GM12864 (cell line): ENCODE measurements around the gene MCCC2.

Experiments used
- DNase-seq: peaks from one replicate; pipeline ENCODE4 v3.0.0-alpha.2; 2011; ENCODE audit warnings: low read depth
- H3K4me3 ChIP-seq: 2 replicates; pipeline ENCODE4 v1.5.1; 2011; ENCODE audit warnings: mild to moderate bottlenecking, low read depth, low read length, control low read depth
- CTCF ChIP-seq: IDR thresholded peaks from 2 replicates; pipeline ENCODE4 v1.5.1; 2011; ENCODE audit warnings: low read depth, mild to moderate bottlenecking, moderate library complexity, low read length, control low read depth, inconsistent platforms; ENCODE audit errors: missing control alignments

MCCC2 gene

GRCh38 chr5:71677977-71678376, 90.8 kb downstream of the MCCC2 start:
- no peak for TF ChIP-seq CTCF

DNA sequence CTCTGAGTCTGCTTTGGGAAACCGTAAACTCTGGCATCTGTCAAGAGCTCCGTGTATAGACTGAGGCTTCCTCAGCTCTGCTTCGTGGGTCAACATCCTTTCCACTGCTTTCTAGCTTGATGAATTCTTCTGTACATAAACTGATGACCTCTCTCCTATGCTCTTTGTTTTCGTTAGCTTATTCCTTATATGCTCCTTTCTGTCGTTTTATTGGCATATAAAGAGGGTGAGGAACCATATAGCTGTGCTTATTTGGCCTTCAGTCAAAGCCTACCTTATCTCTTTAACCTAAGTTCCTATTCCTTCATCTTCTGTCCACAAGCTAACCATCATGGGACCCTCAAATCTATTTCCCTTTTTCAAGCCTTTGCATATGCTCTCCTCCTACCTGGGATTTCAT, 92.6 kb downstream of the MCCC2 start:
- DNase-seq = no peak
- TF ChIP-seq CTCF = no peak
- H3K4me3 ChIP-seq = no peak overlapping the region

More at GRCh38 chr5:71677977-71678376, 90.8 kb downstream of the MCCC2 start:
- no peak for DNase-seq
- H3K4me3 ChIP-seq = no peak overlapping the region

GRCh38 chr5:71680510-71680909, 93.4 kb downstream of the MCCC2 start:
- DNase-seq = no peak
- no peak for TF ChIP-seq CTCF
- no peak overlapping the region for H3K4me3 ChIP-seq

- TF ChIP-seq CTCF = no peak
Observed at GRCh38 chr5:71681296-71681695, 94.2 kb downstream of the MCCC2 start.

GRCh38 chr5:71684309-71684708, 97.2 kb downstream of the MCCC2 start:
- DNase-seq = no peak
- no peak overlapping the region for H3K4me3 ChIP-seq
- TF ChIP-seq CTCF = no peak

More at GRCh38 chr5:71681296-71681695, 94.2 kb downstream of the MCCC2 start:
- no peak overlapping the region for H3K4me3 ChIP-seq
- DNase-seq = no peak

- no peak for DNase-seq
- TF ChIP-seq CTCF = no peak
- no peak overlapping the region for H3K4me3 ChIP-seq
Observed at GRCh38 chr5:71693828-71694427, 106.8 kb downstream of the MCCC2 start.

GRCh38 chr5:71695071-71695470, 107.9 kb downstream of the MCCC2 start:
- no peak for DNase-seq
- no peak overlapping the region for H3K4me3 ChIP-seq
- TF ChIP-seq CTCF = no peak
